Fibroblast of lung (primary cell): ENCODE data around the gene MNT. TPM values are rescaled to one million over a fixed set of nuclear protein-coding genes. Genes with fewer than 3 reads are reported as not detected.

Experiments used
- DNase-seq, 2 donors: peaks; one replicate each; pipeline versions ENCODE4 v3.0.0 to v3.0.0-alpha.2; 2010; ENCODE audit warnings: low read depth in 2 of 2
- H2AFZ ChIP-seq: 2 replicates; pipeline ENCODE4 v1.5.1; 2012; ENCODE audit warnings: low read length, control low read depth, inconsistent platforms
- H3K27ac ChIP-seq: 2 replicates; pipeline ENCODE4 v1.5.1; 2011; ENCODE audit warnings: low read length, control low read depth; ENCODE audit not compliant: insufficient read depth
- H3K27me3 ChIP-seq: 2 replicates; pipeline ENCODE4 v1.5.1; 2011; ENCODE audit warnings: mild to moderate bottlenecking, low read length; ENCODE audit not compliant: control insufficient read depth, insufficient read depth
- H3K36me3 ChIP-seq: 2 replicates; pipeline ENCODE4 v1.5.1; 2011; ENCODE audit warnings: low read length; ENCODE audit not compliant: control insufficient read depth, insufficient read depth
- H3K4me1 ChIP-seq: 2 replicates; pipeline ENCODE4 v1.5.1; 2011; ENCODE audit warnings: low read length; ENCODE audit not compliant: control insufficient read depth, insufficient read depth; ENCODE audit errors: extremely low read depth
- H3K4me2 ChIP-seq: 2 replicates; pipeline ENCODE4 v1.5.1; 2011; ENCODE audit warnings: low read length, control low read depth; ENCODE audit not compliant: insufficient read depth; ENCODE audit errors: extremely low read depth
- H3K4me3 ChIP-seq, 4 experiments: fragments of 200-600 bp in 1 of 4; sonication (generic) in 1 of 4; replicated peaks in 1 of 4; 2 replicates each; pipeline ENCODE4 v1.5.1; 2011 to 2016; ENCODE audit warnings: low read length in 4 of 4, low read depth in 3 of 4, mild to moderate bottlenecking in 3 of 4, control low read depth in 2 of 4, inconsistent platforms in 1 of 4, mixed read lengths in 1 of 4; ENCODE audit not compliant: insufficient read depth in 1 of 4; ENCODE audit errors: control extremely low read depth in 1 of 4
- H3K79me2 ChIP-seq: 2 replicates; pipeline ENCODE4 v1.5.1; 2012; ENCODE audit warnings: mild to moderate bottlenecking, low read length, inconsistent platforms; ENCODE audit not compliant: control insufficient read depth, insufficient read depth
- H3K9ac ChIP-seq: 2 replicates; pipeline ENCODE4 v1.5.1; 2011; ENCODE audit warnings: mild to moderate bottlenecking, low read length, control low read depth; ENCODE audit not compliant: insufficient read depth
- H3K9me3 ChIP-seq: 2 replicates; pipeline ENCODE4 v1.5.1; 2012; ENCODE audit warnings: low read depth, low read length; ENCODE audit not compliant: control insufficient read depth, insufficient read depth
- H4K20me1 ChIP-seq: 2 replicates; pipeline ENCODE4 v1.5.1; 2011; ENCODE audit warnings: low read length; ENCODE audit not compliant: control insufficient read depth, insufficient read depth; ENCODE audit errors: extremely low read depth
- EZH2 ChIP-seq: IDR thresholded peaks from 2 replicates; pipeline ENCODE4 v1.5.1; 2012; ENCODE audit warnings: low read length, control low read depth, mild to moderate bottlenecking; ENCODE audit errors: missing control alignments
- polyA plus RNA-seq, 2 donors: library from polyadenylated mRNA; depleted of rRNA in 1 of 2; stranded (reverse) in 1 of 2; unstranded in 1 of 2; fragments of >200 nt; gene quantifications; 2 replicates each; pipeline ENCODE4 v1.2.1, GENCODE V29; 2011 to 2012; ENCODE audit warnings: missing spikeins in 1 of 2
- total RNA-seq: library from RNA; depleted of rRNA; stranded (reverse); fragments of >200 nt; gene quantifications from 2 replicates; pipeline ENCODE4 v1.2.1, GENCODE V29; 2014
- TF ChIP-seq, protein P1 (sequence below), 2 donors: IDR thresholded peaks in 1 of 2; conservative IDR thresholded peaks in 1 of 2; 1 replicate in 1 of 2; 2 replicates in 1 of 2; pipeline ENCODE4 v1.5.1; 2011 to 2012; ENCODE audit warnings: low read length in 2 of 2, control low read depth in 1 of 2, inconsistent platforms in 1 of 2, low read depth in 1 of 2, mild to moderate bottlenecking in 1 of 2

MNT gene
- total and polyA plus RNA-seq, 2 donors (not counting 1 experiment from before 2014, with no cell fraction given) = 1.7 to 8.4 TPM

DNA sequence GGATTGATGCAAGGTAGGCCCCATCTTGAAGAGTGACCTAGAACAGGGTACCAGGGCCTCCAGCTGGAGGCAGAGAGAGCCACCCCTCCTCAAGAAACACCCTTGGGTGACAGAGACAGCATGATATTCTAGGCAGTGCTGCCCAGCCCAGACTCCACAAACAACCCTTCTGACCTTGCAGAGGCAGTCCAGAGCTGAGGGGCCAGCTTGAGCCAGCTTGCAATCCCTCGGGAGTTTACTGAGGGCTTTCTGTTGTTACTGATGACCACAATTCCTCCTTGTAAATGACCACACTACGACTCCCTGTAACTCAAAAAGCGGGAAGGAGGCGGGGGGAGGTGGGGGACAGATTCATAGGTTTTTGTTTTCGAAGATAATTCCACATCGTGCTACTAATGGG, 18.6 kb upstream of the MNT start:
- peak in 1 of 2 donors; percentile 34 for DNase-seq
- Histone ChIP-seq H3K9ac (no peak overlapping the region), H4K20me1 (no peaks in the 10 kb centered on the region), H3K79me2 (no peaks in the 10 kb centered on the region), H2AFZ (no peak overlapping the region), H3K27me3 (no peaks in the 10 kb centered on the region), H3K4me2 (no peak overlapping the region), H3K27ac (no peak overlapping the region), H3K9me3 (no peaks in the 10 kb centered on the region), H3K36me3 (peaks cover 3% of the 10 kb centered on the region), H3K4me3 (no peak overlapping the region), H3K4me1 (peaks cover 14% of the 10 kb centered on the region)
- no peak for TF ChIP-seq EZH2
- TF ChIP-seq, protein P1, sequence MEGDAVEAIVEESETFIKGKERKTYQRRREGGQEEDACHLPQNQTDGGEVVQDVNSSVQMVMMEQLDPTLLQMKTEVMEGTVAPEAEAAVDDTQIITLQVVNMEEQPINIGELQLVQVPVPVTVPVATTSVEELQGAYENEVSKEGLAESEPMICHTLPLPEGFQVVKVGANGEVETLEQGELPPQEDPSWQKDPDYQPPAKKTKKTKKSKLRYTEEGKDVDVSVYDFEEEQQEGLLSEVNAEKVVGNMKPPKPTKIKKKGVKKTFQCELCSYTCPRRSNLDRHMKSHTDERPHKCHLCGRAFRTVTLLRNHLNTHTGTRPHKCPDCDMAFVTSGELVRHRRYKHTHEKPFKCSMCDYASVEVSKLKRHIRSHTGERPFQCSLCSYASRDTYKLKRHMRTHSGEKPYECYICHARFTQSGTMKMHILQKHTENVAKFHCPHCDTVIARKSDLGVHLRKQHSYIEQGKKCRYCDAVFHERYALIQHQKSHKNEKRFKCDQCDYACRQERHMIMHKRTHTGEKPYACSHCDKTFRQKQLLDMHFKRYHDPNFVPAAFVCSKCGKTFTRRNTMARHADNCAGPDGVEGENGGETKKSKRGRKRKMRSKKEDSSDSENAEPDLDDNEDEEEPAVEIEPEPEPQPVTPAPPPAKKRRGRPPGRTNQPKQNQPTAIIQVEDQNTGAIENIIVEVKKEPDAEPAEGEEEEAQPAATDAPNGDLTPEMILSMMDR (conservative IDR thresholded peaks at IDR 0.05 in 1 of 2, IDR thresholded peaks at IDR 0.05 in 1 of 2; ENCODE audit: low read depth in 1 of 2, low read length in 2 of 2) = no peak

- Histone ChIP-seq H3K27me3 (no peaks in the 10 kb centered on the region), H4K20me1 (no peaks in the 10 kb centered on the region), H3K4me1 (peaks cover 14% of the 10 kb centered on the region), H3K4me2 (no peak overlapping the region), H3K4me3 (no peak overlapping the region), H3K9ac (no peak overlapping the region), H2AFZ (no peak overlapping the region), H3K79me2 (no peaks in the 10 kb centered on the region), H3K27ac (peak overlapping the region; percentile 30), H3K36me3 (peaks cover 7% of the 10 kb centered on the region), H3K9me3 (no peaks in the 10 kb centered on the region)
- DNase-seq = peak in 1 of 2 donors; percentile 87
- TF ChIP-seq, protein P1 (conservative IDR thresholded peaks at IDR 0.05 in 1 of 2, IDR thresholded peaks at IDR 0.05 in 1 of 2; ENCODE audit: low read depth in 1 of 2, low read length in 2 of 2) = no peak
- no peak for TF ChIP-seq EZH2
Observed at GRCh38 chr17:2418572-2418971, 17.7 kb upstream of the MNT start.

DNA sequence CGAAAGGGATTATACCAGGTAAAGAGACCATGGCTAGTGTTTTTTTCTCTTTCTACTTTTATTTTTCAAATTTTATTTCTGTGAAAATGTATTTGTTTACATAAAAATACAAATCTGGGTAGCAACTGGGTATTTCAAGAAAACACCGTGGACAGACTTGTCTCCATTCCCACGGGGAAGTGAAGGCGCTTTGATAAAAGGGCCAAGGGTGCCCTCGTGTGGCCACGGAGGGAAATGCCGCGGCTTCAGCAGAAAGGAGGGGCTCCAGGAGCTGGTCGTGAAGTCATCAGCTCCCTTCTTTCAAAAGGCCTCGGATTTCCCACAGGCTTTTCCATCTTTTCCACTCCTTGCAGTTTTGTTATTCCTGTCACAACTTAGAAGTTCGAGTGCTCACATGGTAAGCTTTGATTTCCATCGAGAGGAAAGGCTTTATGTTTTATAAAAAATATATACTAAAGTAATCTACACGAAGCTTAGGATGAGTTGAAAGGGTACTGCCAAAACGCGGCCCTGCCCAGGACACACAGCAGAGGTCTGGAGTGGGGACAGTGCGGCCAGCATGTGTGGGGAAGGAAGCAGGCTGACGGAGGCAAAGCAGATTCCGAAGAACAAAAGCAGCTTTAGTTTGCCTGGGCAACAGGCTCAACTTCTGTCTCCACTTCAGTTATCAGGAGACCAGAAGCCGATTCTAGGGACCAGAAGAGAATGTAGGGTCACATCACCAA, 15.3 kb upstream of the MNT start:
- Histone ChIP-seq H4K20me1 (no peaks in the 10 kb centered on the region), H3K27ac (no peak overlapping the region), H3K27me3 (no peaks in the 10 kb centered on the region), H3K4me2 (no peak overlapping the region), H3K4me1 (peaks cover 16% of the 10 kb centered on the region), H3K9me3 (no peaks in the 10 kb centered on the region), H3K4me3 (no peak overlapping the region), H3K79me2 (no peaks in the 10 kb centered on the region), H3K9ac (no peak overlapping the region), H3K36me3 (peaks cover 7% of the 10 kb centered on the region), H2AFZ (no peak overlapping the region)
- DNase-seq = peak; percentile 73 to 91
- TF ChIP-seq, protein P1 (conservative IDR thresholded peaks at IDR 0.05 in 1 of 2, IDR thresholded peaks at IDR 0.05 in 1 of 2; ENCODE audit: low read depth in 1 of 2, low read length in 2 of 2) = peak; percentile 94 to 95
- TF ChIP-seq EZH2 = no peak
